ENCODE measurements around the gene STK35.
"Not testable (repeated sequence)": the region's sequence is repeated elsewhere in the genome, so short reads cannot be mapped to it uniquely, and the experiment has no call there.

Gene STK35

DNA sequence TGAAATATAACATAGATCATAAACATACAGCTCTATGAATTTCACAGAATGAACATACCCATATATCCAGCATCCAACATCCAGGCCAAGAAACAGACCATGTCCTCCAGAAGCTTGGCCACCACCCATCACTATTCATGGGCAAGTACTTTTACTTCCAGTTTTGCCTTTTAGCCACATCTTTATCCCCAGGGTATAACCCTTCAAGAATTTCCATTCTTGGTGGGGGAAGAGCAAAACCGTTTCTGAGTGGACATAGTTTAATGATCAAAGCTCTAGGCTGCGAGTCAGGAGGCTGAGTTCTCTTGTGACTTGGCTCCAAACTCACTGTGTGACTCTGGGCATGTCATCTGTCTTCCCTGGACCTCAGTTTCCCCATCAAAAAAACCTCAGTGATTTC, 78.3 kb downstream of the STK35 start:
- TF ChIP-seq SPI1 (IDR thresholded peaks at IDR 0.05; ENCODE audit: borderline replicate concordance, low read depth) = no peak
- TF ChIP-seq, protein P1, sequence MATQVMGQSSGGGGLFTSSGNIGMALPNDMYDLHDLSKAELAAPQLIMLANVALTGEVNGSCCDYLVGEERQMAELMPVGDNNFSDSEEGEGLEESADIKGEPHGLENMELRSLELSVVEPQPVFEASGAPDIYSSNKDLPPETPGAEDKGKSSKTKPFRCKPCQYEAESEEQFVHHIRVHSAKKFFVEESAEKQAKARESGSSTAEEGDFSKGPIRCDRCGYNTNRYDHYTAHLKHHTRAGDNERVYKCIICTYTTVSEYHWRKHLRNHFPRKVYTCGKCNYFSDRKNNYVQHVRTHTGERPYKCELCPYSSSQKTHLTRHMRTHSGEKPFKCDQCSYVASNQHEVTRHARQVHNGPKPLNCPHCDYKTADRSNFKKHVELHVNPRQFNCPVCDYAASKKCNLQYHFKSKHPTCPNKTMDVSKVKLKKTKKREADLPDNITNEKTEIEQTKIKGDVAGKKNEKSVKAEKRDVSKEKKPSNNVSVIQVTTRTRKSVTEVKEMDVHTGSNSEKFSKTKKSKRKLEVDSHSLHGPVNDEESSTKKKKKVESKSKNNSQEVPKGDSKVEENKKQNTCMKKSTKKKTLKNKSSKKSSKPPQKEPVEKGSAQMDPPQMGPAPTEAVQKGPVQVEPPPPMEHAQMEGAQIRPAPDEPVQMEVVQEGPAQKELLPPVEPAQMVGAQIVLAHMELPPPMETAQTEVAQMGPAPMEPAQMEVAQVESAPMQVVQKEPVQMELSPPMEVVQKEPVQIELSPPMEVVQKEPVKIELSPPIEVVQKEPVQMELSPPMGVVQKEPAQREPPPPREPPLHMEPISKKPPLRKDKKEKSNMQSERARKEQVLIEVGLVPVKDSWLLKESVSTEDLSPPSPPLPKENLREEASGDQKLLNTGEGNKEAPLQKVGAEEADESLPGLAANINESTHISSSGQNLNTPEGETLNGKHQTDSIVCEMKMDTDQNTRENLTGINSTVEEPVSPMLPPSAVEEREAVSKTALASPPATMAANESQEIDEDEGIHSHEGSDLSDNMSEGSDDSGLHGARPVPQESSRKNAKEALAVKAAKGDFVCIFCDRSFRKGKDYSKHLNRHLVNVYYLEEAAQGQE (IDR thresholded peaks at IDR 0.05; ENCODE audit: insufficient replicate concordance, low read depth) = no peak
- no peak for TF ChIP-seq POLR2AphosphoS5 (IDR thresholded peaks at IDR 0.05; ENCODE audit: low read depth)
- TF ChIP-seq GABPA (IDR thresholded peaks at IDR 0.05; ENCODE audit: low read depth) = no peak
- TF ChIP-seq, protein P2, sequence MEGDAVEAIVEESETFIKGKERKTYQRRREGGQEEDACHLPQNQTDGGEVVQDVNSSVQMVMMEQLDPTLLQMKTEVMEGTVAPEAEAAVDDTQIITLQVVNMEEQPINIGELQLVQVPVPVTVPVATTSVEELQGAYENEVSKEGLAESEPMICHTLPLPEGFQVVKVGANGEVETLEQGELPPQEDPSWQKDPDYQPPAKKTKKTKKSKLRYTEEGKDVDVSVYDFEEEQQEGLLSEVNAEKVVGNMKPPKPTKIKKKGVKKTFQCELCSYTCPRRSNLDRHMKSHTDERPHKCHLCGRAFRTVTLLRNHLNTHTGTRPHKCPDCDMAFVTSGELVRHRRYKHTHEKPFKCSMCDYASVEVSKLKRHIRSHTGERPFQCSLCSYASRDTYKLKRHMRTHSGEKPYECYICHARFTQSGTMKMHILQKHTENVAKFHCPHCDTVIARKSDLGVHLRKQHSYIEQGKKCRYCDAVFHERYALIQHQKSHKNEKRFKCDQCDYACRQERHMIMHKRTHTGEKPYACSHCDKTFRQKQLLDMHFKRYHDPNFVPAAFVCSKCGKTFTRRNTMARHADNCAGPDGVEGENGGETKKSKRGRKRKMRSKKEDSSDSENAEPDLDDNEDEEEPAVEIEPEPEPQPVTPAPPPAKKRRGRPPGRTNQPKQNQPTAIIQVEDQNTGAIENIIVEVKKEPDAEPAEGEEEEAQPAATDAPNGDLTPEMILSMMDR (IDR thresholded peaks at IDR 0.05; ENCODE audit: insufficient read depth, low read length) = no peak
- DNase-seq (ENCODE audit: low read depth in 1 of 2, low spot score in 1 of 2) = no peak

DNA sequence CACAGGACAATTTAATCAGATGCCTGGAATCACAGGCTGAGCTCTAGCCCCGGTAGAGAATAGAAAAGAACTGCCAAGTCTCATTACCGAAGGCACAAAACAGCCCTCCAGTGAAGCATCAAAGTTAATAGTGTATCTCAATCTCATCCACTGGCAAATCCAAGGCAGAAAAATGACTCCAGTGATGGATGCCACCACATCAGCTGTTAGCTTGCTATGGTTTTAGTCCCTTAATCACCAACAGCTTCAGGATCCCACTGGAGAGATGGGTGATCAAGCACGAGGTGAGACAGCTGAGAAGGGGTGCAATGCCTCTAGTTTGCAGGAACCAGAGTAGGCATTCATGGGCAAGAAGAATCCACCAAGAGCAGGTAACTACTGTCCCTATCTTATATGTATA, 81.8 kb downstream of the STK35 start:
- TF ChIP-seq GABPA (IDR thresholded peaks at IDR 0.05; ENCODE audit: low read depth) (no peak), SPI1 (IDR thresholded peaks at IDR 0.05; ENCODE audit: borderline replicate concordance, low read depth) (no peak), POLR2AphosphoS5 (IDR thresholded peaks at IDR 0.05; ENCODE audit: low read depth) (no peak)
- TF ChIP-seq, protein P1 (IDR thresholded peaks at IDR 0.05; ENCODE audit: insufficient replicate concordance, low read depth) = no peak
- TF ChIP-seq, protein P2 (IDR thresholded peaks at IDR 0.05; ENCODE audit: insufficient read depth, low read length) = no peak
- Histone ChIP-seq H3K27ac (replicated peaks) (no peak overlapping the region), H3K27me3 (ENCODE audit: insufficient read depth, poor library complexity, severe bottlenecking) (no peaks in the 10 kb centered on the region), H3K4me3 (replicated peaks; ENCODE audit: insufficient read depth, low read length) (no peak overlapping the region)
- DNase-seq (ENCODE audit: low read depth in 1 of 2, low spot score in 1 of 2) = no peak

More for the DNA sequence above, 78.3 kb downstream of the STK35 start:
- Histone ChIP-seq H3K27ac (replicated peaks) (no peak overlapping the region), H3K4me3 (replicated peaks; ENCODE audit: insufficient read depth, low read length) (no peak overlapping the region), H3K27me3 (ENCODE audit: insufficient read depth, poor library complexity, severe bottlenecking) (no peaks in the 10 kb centered on the region)

DNA sequence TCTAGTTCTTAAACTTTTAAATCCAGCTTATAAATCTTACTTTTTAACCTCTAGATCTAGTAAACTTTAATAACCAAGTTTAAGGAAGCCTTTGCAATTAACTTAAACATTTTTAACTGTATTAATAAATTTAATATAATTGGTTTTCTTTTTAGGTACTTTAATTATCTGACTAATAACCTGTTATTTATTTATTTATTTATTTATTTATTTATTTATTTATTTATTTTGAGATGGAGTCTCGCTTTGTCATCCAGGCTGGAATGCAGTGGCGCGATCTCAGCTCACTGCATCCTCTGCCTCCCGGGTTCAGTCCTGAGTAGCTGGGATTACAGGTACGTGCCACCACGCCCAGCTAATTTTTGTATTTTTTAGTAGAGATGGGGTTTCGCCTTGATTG, 83.3 kb downstream of the STK35 start:
- DNase-seq (ENCODE audit: low read depth in 1 of 2, low spot score in 1 of 2); H3K4me3 ChIP-seq (replicated peaks; ENCODE audit: insufficient read depth, low read length); H3K27me3 ChIP-seq (ENCODE audit: insufficient read depth, poor library complexity, severe bottlenecking); H3K27ac ChIP-seq (replicated peaks): not testable (repeated sequence)

DNA sequence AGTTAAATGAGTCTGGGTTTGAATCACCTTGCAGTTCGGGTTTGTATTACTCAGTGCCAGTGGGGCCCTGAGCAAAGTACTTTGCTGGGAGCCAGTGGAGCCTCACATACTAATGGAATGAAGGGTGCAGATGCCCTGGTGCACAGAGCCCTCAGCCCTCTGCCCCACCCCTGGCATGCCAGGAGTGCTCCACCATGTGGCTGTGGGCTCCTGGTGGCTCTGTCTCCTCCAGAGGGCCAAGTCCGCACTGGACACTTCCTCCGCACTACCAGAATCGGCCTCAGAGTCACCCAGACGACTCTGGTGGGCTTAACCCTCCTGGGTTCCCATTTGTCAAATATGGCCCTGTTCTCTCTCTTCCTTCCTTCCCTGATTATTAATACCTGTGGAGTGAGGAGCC, 94.0 kb downstream of the STK35 start:
- no peak for DNase-seq (ENCODE audit: low read depth in 1 of 2, low spot score in 1 of 2)
- Histone ChIP-seq H3K4me3 (replicated peaks; ENCODE audit: insufficient read depth, low read length) (no peak overlapping the region), H3K27me3 (ENCODE audit: insufficient read depth, poor library complexity, severe bottlenecking) (peaks cover 5% of the 10 kb centered on the region), H3K27ac (replicated peaks) (no peak overlapping the region)
- TF ChIP-seq, protein P2 (IDR thresholded peaks at IDR 0.05; ENCODE audit: insufficient read depth, low read length) = no peak
- TF ChIP-seq GABPA (IDR thresholded peaks at IDR 0.05; ENCODE audit: low read depth) (no peak), SPI1 (IDR thresholded peaks at IDR 0.05; ENCODE audit: borderline replicate concordance, low read depth) (no peak), POLR2AphosphoS5 (IDR thresholded peaks at IDR 0.05; ENCODE audit: low read depth) (no peak)
- TF ChIP-seq, protein P1 (IDR thresholded peaks at IDR 0.05; ENCODE audit: insufficient replicate concordance, low read depth) = no peak

Measured in HL-60 (cell line).